Measurements from ENCODE around the gene ATG9B. TPM values are rescaled to one million over a fixed set of nuclear protein-coding genes. Genes with fewer than 3 reads are reported as not detected.

ATG9B gene
- total and polyA plus RNA-seq, 9 of the 15 experiments (the other 6 are each of a cell fraction or from before 2014, with no cell fraction given), result 0.29 to 8.0 (median 2.1) TPM

- peak; percentile 30 for TF ChIP-seq TAF1 (IDR thresholded peaks at IDR 0.05; ENCODE audit: control insufficient read depth, extremely low read depth, insufficient read depth, low read length, severe bottlenecking)
- TF ChIP-seq, protein P1, sequence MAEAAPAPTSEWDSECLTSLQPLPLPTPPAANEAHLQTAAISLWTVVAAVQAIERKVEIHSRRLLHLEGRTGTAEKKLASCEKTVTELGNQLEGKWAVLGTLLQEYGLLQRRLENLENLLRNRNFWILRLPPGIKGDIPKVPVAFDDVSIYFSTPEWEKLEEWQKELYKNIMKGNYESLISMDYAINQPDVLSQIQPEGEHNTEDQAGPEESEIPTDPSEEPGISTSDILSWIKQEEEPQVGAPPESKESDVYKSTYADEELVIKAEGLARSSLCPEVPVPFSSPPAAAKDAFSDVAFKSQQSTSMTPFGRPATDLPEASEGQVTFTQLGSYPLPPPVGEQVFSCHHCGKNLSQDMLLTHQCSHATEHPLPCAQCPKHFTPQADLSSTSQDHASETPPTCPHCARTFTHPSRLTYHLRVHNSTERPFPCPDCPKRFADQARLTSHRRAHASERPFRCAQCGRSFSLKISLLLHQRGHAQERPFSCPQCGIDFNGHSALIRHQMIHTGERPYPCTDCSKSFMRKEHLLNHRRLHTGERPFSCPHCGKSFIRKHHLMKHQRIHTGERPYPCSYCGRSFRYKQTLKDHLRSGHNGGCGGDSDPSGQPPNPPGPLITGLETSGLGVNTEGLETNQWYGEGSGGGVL (CRISPR knock-in tag; IDR thresholded peaks at IDR 0.05), result no peak
- TF ChIP-seq BHLHE40 (IDR thresholded peaks at IDR 0.05; ENCODE audit: low read length), result no peak
- TF ChIP-seq ZNF133 (CRISPR knock-in tag; IDR thresholded peaks at IDR 0.05), result no peak
- no peak for TF ChIP-seq ZNF311 (CRISPR knock-in tag; IDR thresholded peaks at IDR 0.05)
- no peak for TF ChIP-seq TAF15 (IDR thresholded peaks at IDR 0.05; ENCODE audit: low read depth, low read length)
- no peak for TF ChIP-seq HNRNPUL1 (IDR thresholded peaks at IDR 0.05; ENCODE audit: low read length)
- no peak for TF ChIP-seq ZNF436 (CRISPR knock-in tag; IDR thresholded peaks at IDR 0.05)
- peak; percentile 39 for TF ChIP-seq SMARCB1 (IDR thresholded peaks at IDR 0.05; ENCODE audit: insufficient read length, low read depth)
- no peak for TF ChIP-seq ZNF717 (CRISPR knock-in tag; IDR thresholded peaks at IDR 0.05)
- TF ChIP-seq, protein P2, sequence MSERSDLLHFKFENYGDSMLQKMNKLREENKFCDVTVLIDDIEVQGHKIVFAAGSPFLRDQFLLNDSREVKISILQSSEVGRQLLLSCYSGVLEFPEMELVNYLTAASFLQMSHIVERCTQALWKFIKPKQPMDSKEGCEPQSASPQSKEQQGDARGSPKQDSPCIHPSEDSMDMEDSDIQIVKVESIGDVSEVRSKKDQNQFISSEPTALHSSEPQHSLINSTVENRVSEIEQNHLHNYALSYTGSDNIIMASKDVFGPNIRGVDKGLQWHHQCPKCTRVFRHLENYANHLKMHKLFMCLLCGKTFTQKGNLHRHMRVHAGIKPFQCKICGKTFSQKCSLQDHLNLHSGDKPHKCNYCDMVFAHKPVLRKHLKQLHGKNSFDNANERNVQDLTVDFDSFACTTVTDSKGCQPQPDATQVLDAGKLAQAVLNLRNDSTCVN (CRISPR knock-in tag; IDR thresholded peaks at IDR 0.05), result no peak
- TF ChIP-seq MXD1 (CRISPR knock-in tag; IDR thresholded peaks at IDR 0.05; ENCODE audit: borderline replicate concordance, poor library complexity, severe bottlenecking), result no peak
- TF ChIP-seq HLTF (IDR thresholded peaks at IDR 0.05), result 0 out of 2 replicates have a peak, but pooled peaks have one; percentile 10
- TF ChIP-seq TEAD1 (CRISPR knock-in tag; IDR thresholded peaks at IDR 0.05), result peak in 1 of 2 experiments; percentile 43; a peak in 2 of 4 replicates
- TF ChIP-seq BDP1 (IDR thresholded peaks at IDR 0.05; ENCODE audit: insufficient read depth, insufficient read length), result no peak
- no peak for TF ChIP-seq CBFA2T2 (conservative IDR thresholded peaks at IDR 0.05)
- TF ChIP-seq MEIS2 (IDR thresholded peaks at IDR 0.05; ENCODE audit: partially characterized antibody), result no peak
- TF ChIP-seq, protein P3, sequence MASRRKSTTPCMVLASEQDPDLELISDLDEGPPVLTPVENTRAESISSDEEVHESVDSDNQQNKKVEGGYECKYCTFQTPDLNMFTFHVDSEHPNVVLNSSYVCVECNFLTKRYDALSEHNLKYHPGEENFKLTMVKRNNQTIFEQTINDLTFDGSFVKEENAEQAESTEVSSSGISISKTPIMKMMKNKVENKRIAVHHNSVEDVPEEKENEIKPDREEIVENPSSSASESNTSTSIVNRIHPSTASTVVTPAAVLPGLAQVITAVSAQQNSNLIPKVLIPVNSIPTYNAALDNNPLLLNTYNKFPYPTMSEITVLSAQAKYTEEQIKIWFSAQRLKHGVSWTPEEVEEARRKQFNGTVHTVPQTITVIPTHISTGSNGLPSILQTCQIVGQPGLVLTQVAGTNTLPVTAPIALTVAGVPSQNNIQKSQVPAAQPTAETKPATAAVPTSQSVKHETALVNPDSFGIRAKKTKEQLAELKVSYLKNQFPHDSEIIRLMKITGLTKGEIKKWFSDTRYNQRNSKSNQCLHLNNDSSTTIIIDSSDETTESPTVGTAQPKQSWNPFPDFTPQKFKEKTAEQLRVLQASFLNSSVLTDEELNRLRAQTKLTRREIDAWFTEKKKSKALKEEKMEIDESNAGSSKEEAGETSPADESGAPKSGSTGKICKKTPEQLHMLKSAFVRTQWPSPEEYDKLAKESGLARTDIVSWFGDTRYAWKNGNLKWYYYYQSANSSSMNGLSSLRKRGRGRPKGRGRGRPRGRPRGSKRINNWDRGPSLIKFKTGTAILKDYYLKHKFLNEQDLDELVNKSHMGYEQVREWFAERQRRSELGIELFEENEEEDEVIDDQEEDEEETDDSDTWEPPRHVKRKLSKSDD (conservative IDR thresholded peaks at IDR 0.05; ENCODE audit: low read length), result no peak
- TF ChIP-seq TRIM25 (IDR thresholded peaks at IDR 0.05; ENCODE audit: borderline replicate concordance), result no peak
These were observed 35.8 kb upstream of the ATG9B start (continued) for GRCh38 chr7:151060113-151060415.
